Fibroblast of skin of right quadriceps (primary cell): ENCODE data around the gene PABPN1L.
"Not testable (repeated sequence)": the region's sequence is repeated elsewhere in the genome, so short reads cannot be mapped to it uniquely, and the experiment has no call there.

Source experiments
- DNase-seq: peaks from one replicate; pipeline ENCODE4 v3.0.0-alpha.2; 2013

PABPN1L gene

DNA sequence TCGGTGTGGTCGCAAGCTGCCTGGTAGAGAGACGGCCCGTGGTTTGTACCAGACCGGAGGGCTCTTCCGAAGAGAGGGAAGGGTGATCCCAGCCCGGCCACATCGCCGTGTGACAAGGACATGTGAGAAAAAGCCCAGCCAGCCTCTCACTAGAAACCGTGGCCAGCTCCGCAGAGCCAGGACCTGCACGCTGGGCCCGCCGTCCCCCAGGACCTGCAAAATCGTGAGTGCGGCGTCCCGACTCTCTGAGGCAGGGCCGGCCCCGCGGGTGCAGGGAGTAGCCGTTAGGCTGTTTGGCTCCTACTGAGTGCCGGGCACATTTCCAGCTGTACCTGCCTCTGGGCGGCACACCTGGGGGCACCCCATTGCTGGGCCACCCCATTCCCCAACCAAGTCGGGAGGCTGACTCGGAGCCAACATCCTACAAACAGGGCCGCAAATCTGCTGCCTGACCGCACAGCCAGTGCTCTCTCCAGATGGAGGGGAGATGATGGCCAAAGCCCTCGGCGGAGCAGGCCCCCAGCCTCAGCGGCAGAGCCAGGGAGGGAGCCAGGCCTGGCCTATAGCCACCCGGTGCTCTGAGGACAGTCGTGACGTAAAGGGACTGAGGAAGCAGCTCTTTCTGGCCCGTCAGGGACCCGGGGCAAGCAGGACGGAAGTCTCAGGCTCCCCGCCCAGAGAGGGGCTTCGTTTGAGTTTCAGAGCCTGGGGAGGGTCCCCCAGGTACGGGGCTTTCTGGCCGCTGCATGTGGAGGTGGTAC, 33.6 kb upstream of the PABPN1L start:
- DNase-seq = no peak

GRCh38 chr16:88897696-88898425, 31.4 kb upstream of the PABPN1L start:
- DNase-seq = no peak

- no peak for DNase-seq
Measured at GRCh38 chr16:88896238-88897070, 30.0 kb upstream of the PABPN1L start.

- no peak for DNase-seq
Measured at GRCh38 chr16:88895335-88895734, 28.9 kb upstream of the PABPN1L start.

- no peak for DNase-seq
Measured at GRCh38 chr16:88894681-88895300, 28.3 kb upstream of the PABPN1L start.

- not testable (repeated sequence) for DNase-seq
Measured at GRCh38 chr16:88894266-88894665, 27.8 kb upstream of the PABPN1L start.

DNA sequence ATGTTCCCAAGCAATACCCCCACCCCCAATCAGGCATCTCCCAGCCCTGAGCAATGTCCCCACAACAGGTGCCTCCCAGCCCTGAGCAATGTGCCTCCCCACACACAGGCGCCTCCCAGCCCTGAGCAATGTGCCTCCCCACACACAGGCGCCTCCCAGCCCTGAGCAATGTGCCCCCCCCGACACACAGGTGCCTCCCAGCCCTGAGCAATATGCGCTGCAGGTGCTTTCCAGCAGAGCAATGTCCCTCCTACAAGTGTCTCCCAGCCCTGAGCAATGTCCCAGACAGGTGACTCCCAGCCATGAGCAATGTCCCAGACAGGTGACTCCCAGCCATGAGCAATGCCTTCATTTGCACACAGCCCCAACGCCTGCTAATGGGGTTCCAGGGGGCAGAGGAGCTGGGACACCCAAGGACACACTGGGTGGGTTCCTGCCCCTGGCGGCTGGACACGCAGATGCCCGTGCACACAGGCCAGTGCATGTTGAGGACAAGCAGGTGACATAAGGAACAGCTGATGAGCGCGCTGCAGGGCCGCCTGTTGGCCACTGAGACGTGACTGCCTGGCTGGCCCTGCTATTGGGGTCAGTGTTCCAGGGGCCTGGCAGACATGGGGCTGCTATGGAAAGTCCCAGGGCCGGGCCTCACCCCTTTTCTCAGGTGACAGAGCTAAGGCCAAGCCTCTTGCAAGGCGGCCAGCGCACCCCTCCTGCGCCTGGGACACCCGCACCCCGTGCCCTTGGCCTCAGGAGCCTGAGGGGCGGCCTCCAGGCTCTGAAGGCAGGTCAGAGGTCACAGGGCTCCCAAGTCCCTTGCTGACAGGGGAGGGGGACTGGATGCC, 26.9 kb upstream of the PABPN1L start:
- DNase-seq = no peak

- no peak for DNase-seq
Measured at GRCh38 chr16:88892065-88892464, 25.6 kb upstream of the PABPN1L start.

DNA sequence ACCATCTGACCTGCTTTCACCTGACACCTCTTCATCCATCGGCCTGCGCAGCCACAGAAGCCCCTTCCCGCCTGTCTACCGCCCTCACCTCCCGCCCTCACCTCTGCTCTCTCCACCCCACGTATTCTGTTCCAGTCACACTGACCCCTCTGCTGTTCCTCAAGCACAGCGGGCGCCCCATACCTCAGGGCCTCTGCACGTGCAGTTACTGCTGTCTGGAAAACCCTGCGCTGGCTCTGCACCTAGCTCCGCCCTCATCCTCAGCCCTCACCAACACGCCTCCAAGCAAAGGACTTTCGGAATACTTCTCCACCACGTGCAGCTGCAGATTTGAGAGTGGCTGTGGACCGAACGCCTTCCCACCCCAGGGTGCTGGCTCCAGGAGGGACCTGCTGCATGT, 24.6 kb upstream of the PABPN1L start:
- DNase-seq = no peak

DNA sequence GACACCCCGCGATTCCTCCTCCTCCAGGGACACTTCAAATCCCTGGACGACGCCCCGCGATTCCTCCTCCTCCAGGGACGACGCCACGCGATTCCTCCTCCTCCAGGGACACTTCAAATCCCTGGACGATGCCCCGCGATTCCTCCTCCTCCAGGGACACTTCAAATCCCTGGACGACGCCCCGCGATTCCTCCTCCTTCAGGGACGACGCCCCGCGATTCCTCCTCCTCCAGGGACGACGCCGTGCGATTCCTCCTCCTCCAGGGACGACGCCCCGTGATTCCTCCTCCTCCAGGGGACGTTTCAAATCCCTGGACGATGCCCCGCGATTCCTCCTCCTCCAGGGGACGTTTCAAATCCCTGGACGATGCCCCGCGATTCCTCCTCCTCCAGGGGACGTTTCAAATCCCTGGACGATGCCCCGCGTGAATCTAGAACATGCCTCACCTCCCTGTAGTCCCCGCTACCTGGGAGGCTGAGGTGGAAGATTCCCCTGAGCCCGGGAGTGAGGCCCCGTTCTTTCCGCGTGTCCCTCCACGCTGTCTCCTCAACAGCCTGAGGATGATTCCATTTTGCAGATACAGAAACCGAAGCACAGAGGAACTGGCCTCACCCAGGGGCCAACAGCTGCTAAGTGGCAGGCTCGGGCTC, 23.4 kb upstream of the PABPN1L start:
- DNase-seq = not testable (repeated sequence)

- DNase-seq = no peak
Measured at GRCh38 chr16:88888461-88889387, 22.3 kb upstream of the PABPN1L start.

- DNase-seq = no peak
Measured at GRCh38 chr16:88888057-88888456, 21.6 kb upstream of the PABPN1L start.

GRCh38 chr16:88886845-88887521, 20.5 kb upstream of the PABPN1L start:
- DNase-seq = no peak

- DNase-seq = no peak
Measured at GRCh38 chr16:88886420-88886844, 20.0 kb upstream of the PABPN1L start.

DNA sequence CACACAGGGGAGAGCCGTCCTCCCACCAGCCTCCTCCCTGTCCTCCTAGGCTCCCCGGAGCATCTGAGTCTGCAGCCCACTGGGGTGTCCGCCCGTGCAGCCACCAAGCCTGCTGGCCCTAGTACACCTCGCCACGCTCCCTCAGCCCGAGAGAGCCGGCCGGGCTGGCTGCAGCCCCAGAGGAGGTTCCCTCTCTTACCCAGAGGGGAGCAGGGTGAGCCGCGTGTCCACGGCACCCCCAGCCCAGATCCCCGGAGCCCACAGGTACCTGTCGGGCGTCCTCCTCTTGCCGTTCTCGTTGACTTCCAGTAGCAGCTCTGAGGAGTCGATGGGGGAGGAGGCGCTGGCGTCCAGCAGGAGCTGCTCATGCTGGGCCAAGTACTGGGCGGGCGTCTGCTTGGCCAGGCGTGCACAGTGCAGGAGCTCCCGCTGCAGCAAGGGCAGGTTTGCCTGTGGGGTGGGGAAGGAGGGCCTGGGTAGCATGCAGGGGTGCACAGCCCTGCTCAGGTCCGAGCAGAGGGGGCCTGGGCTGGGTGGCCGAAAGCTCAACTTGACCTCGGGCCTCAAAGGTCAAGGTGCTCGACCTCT, 19.3 kb upstream of the PABPN1L start:
- DNase-seq = no peak

DNA sequence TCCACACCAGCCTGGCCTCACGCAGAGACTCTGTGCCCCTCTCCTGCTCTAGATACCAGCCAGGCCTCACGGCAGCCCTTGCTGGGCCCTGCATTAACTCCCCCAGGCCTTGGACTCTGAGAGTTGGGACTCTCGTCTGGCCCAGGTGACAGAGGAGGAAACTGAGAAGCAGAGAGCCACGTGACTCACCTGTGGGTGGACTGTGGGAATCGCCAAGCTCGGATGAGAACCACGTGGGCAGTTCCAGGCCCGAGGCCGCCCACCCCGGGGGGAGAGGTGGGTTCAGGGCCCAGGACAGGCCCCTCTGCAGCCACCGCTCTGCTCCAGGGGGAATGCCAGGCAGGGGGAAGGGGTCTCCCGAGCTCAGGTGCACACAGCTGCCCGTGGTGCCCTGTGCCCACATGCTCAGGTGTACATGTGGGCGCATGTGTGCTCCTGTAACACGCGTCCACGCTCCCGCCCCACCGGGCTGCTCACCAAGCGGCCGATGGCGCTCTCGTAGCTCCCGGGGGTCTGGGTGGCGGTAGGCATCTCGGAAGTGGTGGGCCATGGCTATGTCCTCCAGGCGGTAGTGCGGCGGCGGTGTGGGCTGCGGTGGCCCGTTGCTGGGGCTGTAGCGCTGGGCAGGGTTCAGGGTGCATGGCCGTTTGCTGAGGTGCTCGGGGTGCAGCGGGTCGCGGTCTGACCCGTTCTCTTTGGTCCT, 18.3 kb upstream of the PABPN1L start:
- no peak for DNase-seq

DNA sequence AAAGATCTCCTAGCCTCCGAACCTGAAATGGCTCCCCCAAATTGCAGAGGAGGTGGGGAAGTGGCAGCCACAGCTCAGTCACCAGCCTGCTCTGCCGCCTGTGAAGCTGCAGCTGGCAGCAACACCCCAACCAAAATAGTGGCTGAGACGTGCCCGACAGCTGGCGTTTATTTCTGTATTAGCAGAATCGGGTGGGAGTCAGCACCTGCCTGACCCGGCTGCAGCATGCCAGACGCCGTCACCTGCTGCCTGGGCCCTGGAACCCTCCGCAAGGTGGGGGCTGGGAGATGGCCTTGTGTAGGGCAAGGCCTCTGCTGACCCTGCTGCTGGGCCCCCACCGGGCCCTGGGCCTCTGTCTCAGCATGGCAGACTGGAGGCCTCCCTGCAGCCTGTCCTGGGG, 17.5 kb upstream of the PABPN1L start:
- no peak for DNase-seq

DNA sequence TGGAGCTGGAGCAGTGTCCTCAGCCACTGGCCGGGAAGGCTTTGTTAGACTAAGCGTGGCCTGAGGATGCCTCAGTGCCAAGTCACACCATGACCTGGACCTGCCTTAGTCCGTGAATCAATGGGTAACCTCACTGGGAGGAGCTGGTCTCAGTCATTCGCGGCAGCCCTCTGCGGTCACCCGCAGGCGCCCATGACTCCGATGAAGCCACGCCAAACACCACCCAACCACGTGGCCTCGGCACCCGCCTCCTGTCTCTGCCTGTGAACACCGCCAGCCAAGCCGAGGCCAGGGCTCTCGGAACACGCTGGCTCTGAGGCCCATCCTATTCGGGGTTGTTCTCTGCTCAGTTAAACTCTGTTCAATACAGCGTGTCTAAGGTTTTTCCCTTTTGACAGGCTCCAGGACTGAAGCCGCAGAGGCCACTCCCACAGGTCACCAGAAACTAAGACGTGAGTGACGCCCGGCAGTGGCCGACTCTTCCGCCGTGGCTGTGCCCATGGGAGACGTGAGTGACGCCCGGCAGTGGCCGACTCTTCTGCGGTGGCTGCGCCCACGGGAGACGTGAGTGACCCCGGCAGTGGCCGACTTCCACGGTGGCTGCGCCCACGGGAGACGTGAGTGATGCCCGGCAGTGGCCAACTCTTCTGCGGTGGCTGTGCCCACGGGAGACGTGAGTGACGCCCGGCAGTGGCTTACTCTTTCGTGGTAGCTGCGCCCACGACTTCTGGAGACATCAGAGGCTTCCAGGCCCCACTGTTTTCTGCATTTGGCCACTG, 16.8 kb upstream of the PABPN1L start:
- DNase-seq = no peak
